T47D (cell line): Measurements from ENCODE around the gene PLIN1.
"Not testable (repeated sequence)": the region's sequence is repeated elsewhere in the genome, so short reads cannot be mapped to it uniquely, and the experiment has no call there.

Experiments
- DNase-seq, 2 experiments: peaks; one replicate each; pipeline versions ENCODE4 v3.0.0 to v3.0.0-alpha.2; 2011 to 2012; ENCODE audit warnings: low read depth in 1 of 2, low spot score in 1 of 2
- JUND ChIP-seq: IDR thresholded peaks from 2 replicates; pipeline ENCODE4 v1.6.1; 2012; ENCODE audit warnings: low read depth
- in situ Hi-C: cut with HindIII; loops from 2 replicates; pipeline ENCODE4 v1.10.0; 2016; ENCODE audit warnings: low sequenced_read_pairs, low pct_unique_long_range_greater_than_20kb

Gene PLIN1

DNA sequence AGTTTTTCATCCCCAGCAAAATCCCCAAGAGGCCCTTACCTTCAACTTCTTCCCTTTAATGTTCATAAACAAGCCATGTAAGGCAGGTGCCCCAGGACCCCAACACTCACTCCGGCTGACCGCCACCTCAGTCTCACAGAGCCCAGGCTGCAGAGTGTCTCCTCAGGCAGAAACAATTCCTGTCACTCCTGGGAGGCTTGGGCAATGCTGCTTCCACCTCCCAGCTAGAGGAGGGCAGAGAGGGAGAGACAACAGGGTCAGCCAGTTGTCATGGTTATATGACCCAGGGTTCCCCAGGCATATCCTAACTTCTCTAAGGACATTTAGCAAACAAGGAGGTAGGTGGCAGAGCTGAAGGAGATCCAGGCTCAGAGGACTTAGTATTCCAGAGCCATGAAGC lies at the start of gene PLIN1:
Gene PLIN1, minus strand, starts transcription at position 156 of the 400 bp plus-strand sequence. CDS start 1,878 bp downstream, outside the sequence.
- DNase-seq: no peak
- TF ChIP-seq JUND: no peak
- in situ Hi-C loops: no loop called here

GRCh38 chr15:89728254-89728653 lies 49.1 kb upstream of the PLIN1 start:
- in situ Hi-C loops: no loop called here
- no peak for DNase-seq
- no peak for TF ChIP-seq JUND

DNA sequence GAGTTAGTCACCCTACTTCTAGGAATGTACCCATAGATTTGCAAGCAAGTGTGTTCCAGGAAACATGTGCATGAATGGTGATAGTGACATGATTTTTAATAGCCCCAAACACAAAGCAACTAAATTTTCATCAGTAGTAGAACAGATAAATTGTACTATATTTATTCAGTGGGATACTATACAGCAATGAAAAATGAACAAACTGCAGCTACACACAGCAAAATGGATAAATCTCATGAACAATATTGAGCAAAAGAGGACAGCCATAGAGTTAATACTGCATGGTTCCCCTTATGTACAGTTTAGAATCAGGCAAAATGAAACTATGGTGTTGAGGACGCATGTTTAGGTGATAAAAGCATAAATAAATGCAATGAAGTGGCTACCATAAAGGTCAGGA lies 45.9 kb upstream of the PLIN1 start:
- in situ Hi-C loops: no loop called here
- no peak for TF ChIP-seq JUND

DNA sequence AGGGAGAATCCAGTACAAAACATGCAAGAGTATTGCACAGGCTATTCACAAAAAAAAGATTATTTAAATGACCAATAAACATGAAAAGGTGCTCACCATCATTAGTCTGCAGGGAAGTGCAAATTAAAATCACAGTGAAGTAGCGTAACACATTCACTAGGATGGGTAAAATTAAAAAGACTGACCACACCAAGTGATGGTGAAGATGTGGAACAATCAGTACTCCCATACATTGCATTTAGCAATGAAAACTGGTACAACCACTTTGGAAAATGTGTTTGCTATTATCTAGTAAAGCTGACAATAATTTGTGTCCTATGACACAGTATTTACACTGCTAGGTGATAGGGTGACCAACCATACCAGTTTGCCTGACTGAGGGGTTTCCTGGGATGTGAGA lies 45.5 kb upstream of the PLIN1 start:
- DNase-seq: no peak
- in situ Hi-C loops: no loop called here
- TF ChIP-seq JUND: no peak

More for the DNA sequence above, 45.9 kb upstream of the PLIN1 start:
- DNase-seq: no peak

DNA sequence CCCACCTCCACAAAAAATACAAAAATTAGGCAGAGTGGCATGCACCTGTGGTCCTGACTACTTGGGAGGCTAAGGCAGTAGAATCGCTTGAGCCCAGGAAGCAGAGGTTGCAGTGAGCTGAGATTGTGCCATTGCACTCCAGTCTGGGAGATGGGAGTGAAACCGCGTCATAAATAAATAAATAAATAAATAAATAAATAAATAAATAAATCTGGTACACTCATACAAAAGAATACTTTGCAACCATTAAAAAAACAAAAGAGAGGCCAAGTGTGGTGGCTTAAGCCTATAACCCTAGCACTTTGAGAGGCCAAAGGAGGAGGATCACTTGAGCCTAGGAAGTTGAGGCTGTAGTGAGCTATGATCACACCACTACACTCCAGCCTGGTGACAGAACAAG lies 43.9 kb upstream of the PLIN1 start:
- no peak for TF ChIP-seq JUND
- in situ Hi-C loops: no loop called here
- no peak for DNase-seq

DNA sequence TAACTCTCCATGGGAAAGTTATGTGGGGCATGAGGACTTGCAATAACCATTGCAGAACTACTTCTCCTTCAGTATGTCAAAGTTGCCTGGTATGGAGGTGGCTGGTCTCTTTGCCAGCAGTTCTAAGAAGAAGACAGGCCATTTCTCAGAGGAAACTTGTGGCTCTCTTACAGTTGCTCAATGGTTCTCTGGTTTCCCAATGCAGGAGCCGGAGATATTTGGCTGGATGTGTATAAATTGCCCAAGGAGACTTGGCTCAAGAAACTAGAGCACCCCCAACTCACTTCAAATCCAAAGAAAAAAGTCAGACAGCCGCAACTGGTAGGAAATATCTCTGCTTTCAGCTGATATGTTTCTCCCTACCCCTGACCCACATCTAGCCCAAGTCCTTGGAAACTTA lies 35.6 kb upstream of the PLIN1 start:
- TF ChIP-seq JUND: no peak
- DNase-seq: no peak
- in situ Hi-C loops: no loop called here

GRCh38 chr15:89707577-89707976 lies 28.4 kb upstream of the PLIN1 start:
- DNase-seq: peak in 1 of 2 experiments; percentile 31
- in situ Hi-C loops: no loop called here
- no peak for TF ChIP-seq JUND

DNA sequence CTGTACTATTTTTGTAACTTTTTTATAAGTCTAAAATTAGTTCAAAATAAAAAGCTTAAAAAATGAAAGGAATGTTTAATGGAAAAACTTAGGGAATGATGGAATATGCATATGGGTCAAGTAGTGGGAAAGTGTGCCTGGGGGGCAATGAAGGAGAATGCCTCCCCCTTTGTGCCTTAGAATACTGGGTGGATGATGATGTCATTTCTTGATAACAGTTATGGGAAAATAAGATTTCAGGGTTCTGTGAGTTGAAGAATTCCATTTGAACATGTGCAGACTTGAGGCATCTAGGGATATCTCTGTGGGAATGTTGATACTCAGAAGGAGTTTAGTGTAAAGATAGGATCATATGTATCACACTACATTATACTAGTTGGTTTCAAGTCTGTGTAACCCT lies 25.2 kb upstream of the PLIN1 start:
- no peak for DNase-seq
- in situ Hi-C loops: no loop called here
- TF ChIP-seq JUND: no peak

DNA sequence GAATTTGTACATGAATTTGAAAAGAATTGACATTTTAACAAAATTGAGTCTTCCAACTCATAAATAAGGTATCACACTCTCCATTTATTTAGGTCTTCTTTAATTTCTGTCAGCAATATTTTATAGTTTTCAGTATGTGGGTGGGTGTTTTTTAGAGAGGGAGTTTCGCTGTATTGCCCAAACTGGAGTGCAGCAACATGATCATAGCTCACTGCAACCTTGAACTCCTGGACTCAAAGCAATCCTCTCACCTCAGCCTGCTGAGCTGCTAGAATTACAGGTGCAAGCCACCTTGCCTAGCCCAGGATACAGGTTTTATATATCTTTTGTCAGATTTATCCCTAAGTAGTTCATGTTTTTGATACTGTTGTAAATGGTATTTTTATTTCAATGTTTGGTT lies 16.0 kb upstream of the PLIN1 start:
- in situ Hi-C loops: no loop called here
- no peak for DNase-seq
- no peak for TF ChIP-seq JUND

DNA sequence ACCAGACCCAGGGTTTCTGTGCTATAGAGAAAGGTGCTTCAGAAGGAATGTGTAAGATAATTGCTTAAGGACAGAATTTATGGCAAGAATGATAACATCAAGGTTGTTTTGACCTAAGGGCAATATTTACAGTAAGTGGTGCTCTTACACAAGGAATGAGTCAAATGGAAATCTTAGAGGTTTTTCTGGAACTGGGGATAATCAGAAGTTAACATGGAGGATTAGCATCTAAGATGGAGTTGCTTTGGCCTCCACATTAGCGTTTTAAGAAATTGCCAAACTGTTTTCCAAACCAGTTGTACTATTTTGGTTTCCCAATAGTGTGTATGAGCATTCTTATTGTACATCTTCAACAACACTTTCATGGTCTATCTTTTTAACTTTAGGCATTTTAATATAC lies 14.5 kb upstream of the PLIN1 start:
- in situ Hi-C loops: no loop called here
- TF ChIP-seq JUND: no peak
- DNase-seq: peak in 1 of 2 experiments; percentile 86

- DNase-seq: no peak
- no peak for TF ChIP-seq JUND
- in situ Hi-C loops: no loop called here
These were observed 13.9 kb upstream of the PLIN1 start for GRCh38 chr15:89693091-89693490.

GRCh38 chr15:89690276-89691218 lies 11.4 kb upstream of the PLIN1 start, which contains the start of the genes PEX11A and WDR93:
TSS of gene PEX11A (minus strand) at chr15:89690754. CDS start at chr15:89690632, 122 bp downstream.
TSS of gene WDR93 (plus strand) at chr15:89690811. CDS start at chr15:89701747, 10,936 bp downstream.
- DNase-seq: peak; percentile 62 to 88
- in situ Hi-C loops: no loop called here
- no peak for TF ChIP-seq JUND

DNA sequence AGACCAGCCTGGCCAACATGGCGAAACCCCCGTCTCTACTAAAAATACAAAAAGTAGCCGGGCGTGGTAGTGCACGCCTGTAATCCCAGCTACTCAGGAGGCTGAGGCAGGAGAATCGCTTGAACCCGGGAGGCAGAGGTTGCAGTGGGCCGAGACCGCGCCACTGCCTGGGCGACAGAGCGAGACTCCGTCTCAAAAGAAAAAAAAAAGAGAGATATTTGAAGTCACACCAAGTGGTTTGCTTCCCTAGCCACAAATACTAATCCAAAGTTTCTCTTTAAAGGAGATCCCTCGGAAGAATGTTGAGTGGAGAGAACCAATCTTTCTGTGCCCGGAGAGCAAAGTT lies 10.7 kb upstream of the PLIN1 start:
- DNase-seq, in situ Hi-C loops: not testable (repeated sequence)

DNA sequence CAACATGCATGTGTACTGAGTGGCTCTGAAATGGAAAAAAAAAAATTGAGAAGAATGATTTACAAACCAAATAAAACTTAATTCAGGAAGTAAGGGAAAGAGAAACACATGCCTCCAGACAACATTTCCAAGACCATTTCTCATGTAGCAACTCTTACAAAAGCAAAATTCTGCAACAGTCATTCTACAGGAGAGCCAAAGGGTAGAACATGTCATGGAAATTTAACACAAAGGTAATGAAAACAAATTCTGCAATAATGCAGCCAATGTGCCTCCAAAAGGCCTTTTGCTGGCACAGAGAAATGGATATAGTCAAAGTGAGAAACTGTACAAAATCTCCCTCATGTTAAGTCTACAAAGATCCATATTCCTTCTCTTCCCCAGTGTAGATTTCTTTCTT lies 7.4 kb upstream of the PLIN1 start:
- DNase-seq: no peak
- no peak for TF ChIP-seq JUND
- in situ Hi-C loops: no loop called here
